Osteocyte (in vitro differentiated cells): ENCODE results near the gene FAM78A. TPM values are rescaled to one million over a fixed set of nuclear protein-coding genes. Genes with fewer than 3 reads are reported as not detected.

Source experiments
- DNase-seq: peaks from one replicate; pipeline ENCODE4 v3.0.0; 2021; ENCODE audit warnings: mixed read lengths; ENCODE audit not compliant: unreplicated experiment; ENCODE audit errors: extremely low spot score
- H3K27ac Mint-ChIP-seq: one replicate; pipeline ENCODE4 v1.8.0; 2021; ENCODE audit warnings: mild to moderate bottlenecking, mixed read lengths; ENCODE audit not compliant: unreplicated experiment
- H3K27me3 Mint-ChIP-seq: one replicate; pipeline ENCODE4 v1.8.0; 2021; ENCODE audit warnings: mixed read lengths; ENCODE audit not compliant: unreplicated experiment
- H3K36me3 Mint-ChIP-seq: one replicate; pipeline ENCODE4 v1.8.0; 2021; ENCODE audit warnings: mixed read lengths; ENCODE audit not compliant: unreplicated experiment
- H3K4me1 Mint-ChIP-seq: one replicate; pipeline ENCODE4 v1.8.0; 2021; ENCODE audit warnings: mixed read lengths; ENCODE audit not compliant: unreplicated experiment
- H3K4me3 Mint-ChIP-seq: one replicate; pipeline ENCODE4 v1.8.0; 2021; ENCODE audit warnings: mild to moderate bottlenecking, moderate library complexity, mixed read lengths; ENCODE audit not compliant: unreplicated experiment
- H3K9me3 Mint-ChIP-seq: one replicate; pipeline ENCODE4 v1.8.0; 2021; ENCODE audit warnings: mixed read lengths; ENCODE audit not compliant: unreplicated experiment
- long read RNA-seq: library from polyadenylated mRNA; unstranded; transcript quantifications from one replicate; pipeline ENCODE4 v2.0.0, GENCODE V29; 2021
- total RNA-seq: library from RNA; stranded (reverse); gene quantifications from 2 replicates; pipeline ENCODE4 v1.2.1, GENCODE V29; 2021
- TF ChIP-seq, protein P1 (sequence below): fragments of 200-600 bp; sonication (generic); IDR thresholded peaks from 2 replicates; pipeline ENCODE4 v1.5.0; 2021; ENCODE audit warnings: antibody characterized with exemption, mild to moderate bottlenecking, moderate library complexity

The FAM78A gene, protein sequence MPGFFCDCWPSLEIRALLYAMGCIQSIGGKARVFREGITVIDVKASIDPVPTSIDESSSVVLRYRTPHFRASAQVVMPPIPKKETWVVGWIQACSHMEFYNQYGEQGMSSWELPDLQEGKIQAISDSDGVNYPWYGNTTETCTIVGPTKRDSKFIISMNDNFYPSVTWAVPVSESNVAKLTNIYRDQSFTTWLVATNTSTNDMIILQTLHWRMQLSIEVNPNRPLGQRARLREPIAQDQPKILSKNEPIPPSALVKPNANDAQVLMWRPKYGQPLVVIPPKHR
- total RNA-seq: 1.0 and 1.1 TPM in 2 replicates
- long read RNA-seq: 0 reads

DNA sequence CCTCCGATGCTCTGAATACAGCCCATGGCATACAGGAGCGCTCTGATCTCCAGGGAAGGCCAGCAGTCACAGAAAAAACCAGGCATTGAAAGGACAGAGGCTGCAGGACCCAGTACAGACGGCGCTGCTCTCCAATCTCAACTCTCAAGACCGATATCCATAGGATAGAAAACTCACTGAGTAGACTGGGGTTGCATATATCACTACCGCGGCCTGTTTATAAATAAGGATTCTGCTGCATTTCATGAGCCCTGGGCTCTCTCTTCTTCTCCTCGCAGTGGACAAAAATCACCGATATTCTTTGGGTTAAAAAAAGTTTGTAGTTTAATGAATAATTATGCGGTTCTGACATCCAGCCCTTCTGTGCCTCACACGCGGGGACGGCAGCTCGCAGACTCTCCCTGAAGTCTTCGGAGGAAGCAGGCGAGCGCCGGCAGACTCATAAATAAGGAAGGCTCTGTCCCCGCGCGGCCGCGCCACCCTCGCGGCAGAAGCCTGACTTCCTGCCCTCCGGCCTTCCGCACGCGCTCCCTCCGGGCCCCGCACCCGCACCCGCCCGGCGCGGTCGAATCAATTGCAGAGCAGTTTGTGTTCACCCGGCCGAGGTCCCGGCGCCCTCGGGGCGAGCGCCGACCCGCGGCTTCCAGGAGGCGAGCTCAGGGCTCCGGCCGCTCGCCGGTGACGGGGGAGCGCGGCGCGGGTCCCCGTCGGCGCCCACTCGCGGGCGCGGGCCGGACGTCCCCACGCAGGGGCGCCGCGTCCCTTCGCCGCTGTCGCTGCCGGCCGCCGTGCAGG is at the start of gene FAM78A:
Gene FAM78A (minus strand): TSS at position 417 of the 795 bp plus-strand sequence. CDS start 331 bp downstream, at position 86.
- peak within 1 kb of the TSS; percentile 58 for H3K4me3 Mint-ChIP-seq

DNA sequence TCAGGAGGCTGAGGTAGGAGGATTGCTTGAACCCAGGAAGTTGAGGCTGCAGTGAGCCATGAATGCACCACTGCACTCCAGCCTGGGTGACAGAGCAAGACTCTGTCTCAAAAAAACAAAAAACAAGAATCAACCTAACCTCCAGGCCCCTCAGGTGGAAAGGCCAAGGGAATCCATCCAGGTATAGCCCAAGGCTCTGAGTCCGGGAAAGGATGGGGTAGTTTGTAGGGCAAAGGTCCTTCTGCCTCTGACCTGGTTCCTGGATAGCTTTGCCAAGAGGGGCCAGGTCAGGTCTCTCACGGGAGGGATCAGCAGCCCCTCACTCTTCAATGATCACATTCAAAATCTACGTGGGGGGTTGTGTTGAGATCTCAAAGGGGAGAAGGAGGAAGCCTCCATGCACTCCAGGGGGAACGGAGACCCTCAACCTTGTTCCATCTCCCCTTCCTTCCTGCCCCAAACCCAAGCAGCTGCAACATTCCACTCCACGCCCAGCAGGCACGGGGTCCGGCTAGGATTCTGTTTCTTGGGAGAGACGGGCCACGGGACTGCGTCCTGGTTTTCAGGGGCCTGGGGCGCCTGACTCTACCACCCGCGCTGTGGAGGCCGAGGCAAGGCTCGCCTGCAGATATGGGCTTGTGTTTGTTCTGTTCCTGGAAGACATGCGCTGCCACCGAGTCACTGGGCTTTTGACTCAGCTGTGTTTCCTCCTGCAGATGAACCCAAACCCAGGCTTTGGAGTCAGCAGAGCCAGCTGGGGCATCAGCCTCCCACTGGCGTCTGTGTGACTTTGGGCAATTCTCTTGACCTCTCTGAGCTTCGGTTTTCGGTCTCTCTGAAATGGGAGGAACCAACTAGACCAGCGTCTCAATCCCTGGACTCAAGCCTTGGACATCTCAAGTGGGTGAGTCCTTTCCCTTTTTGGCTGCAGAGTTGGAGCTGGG is 48.7 kb upstream of the FAM78A start:
- TF ChIP-seq, protein P1, sequence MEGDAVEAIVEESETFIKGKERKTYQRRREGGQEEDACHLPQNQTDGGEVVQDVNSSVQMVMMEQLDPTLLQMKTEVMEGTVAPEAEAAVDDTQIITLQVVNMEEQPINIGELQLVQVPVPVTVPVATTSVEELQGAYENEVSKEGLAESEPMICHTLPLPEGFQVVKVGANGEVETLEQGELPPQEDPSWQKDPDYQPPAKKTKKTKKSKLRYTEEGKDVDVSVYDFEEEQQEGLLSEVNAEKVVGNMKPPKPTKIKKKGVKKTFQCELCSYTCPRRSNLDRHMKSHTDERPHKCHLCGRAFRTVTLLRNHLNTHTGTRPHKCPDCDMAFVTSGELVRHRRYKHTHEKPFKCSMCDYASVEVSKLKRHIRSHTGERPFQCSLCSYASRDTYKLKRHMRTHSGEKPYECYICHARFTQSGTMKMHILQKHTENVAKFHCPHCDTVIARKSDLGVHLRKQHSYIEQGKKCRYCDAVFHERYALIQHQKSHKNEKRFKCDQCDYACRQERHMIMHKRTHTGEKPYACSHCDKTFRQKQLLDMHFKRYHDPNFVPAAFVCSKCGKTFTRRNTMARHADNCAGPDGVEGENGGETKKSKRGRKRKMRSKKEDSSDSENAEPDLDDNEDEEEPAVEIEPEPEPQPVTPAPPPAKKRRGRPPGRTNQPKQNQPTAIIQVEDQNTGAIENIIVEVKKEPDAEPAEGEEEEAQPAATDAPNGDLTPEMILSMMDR: no peak
- no peak for DNase-seq
- Mint-ChIP-seq H3K27me3 (no peaks in the 10 kb centered on the region), H3K27ac (no peak overlapping the region), H3K4me3 (no peak overlapping the region), H3K36me3 (peaks cover 2% of the 10 kb centered on the region), H3K4me1 (peaks cover 8% of the 10 kb centered on the region), H3K9me3 (no peaks in the 10 kb centered on the region)

More for the DNA sequence above, at the start of gene FAM78A:
- Mint-ChIP-seq H3K27ac (no peak within 1 kb of the TSS), H3K4me1 (peaks cover 4% of the 10 kb centered on the region), H3K27me3 (peaks cover 12% of the 10 kb centered on the region), H3K36me3 (no peaks in the 10 kb centered on the region), H3K9me3 (no peaks in the 10 kb centered on the region)
- no peak for DNase-seq
- TF ChIP-seq, protein P1: no peak

DNA sequence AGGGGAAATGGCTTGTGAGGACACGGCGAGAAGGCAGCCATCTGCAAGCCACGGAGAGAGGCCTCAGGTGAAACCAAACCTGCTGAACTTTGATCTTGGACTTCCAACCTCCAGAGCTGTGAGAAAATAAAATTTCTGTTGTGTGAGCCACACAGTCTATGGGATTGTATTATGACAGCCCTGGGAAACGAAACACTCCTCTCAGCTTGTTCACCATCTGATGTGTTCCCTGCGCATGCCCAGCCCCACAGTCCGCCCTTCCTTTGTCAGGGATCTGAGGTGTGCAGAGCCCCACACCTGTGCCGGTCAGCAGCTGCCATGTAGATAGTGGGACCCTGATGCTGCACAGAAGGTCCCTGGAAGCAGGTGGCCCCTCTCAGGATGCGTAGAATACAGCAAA is 47.3 kb upstream of the FAM78A start:
- TF ChIP-seq, protein P1: no peak
- no peaks in the 10 kb centered on the region for H3K9me3 Mint-ChIP-seq
- H3K4me1 Mint-ChIP-seq: peaks cover 8% of the 10 kb centered on the region
- H3K27ac Mint-ChIP-seq: no peak overlapping the region
- no peaks in the 10 kb centered on the region for H3K36me3 Mint-ChIP-seq
- no peak overlapping the region for H3K4me3 Mint-ChIP-seq
- no peak for DNase-seq
- H3K27me3 Mint-ChIP-seq: peaks cover 3% of the 10 kb centered on the region

DNA sequence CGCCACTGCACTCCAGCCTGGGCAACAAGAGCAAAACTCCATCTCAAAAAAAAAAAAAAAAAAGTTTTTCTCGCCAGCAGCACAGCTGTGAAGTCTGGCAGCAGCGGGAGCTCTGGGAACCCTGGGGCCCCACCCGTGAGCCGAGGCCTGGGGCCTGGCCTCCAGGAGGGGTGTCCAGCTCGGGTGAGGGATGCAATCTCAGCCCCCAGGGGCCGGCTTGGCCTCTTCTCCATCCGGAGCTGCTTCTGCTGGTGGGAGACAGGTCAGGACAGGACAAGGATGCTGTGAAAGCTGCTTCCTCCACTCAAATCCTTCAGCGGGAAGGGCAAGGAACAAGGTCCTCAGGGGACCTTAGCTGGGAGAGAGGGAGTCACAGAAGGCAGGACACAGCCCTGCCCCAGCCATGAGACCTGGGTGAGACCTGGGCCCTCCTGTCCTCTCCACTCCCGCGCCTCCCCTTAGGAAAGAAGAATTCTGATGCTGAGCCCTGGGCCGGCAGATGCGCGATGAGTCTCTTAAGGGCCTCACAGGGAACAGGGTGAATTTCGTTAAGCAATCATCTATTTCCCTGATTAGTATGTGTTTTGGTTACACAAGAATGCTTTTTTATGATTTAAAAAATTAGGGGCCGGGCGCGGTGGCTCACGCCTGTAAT is 43.8 kb upstream of the FAM78A start:
- DNase-seq: no peak
- no peak overlapping the region for H3K4me3 Mint-ChIP-seq
- no peaks in the 10 kb centered on the region for H3K9me3 Mint-ChIP-seq
- no peak overlapping the region for H3K27ac Mint-ChIP-seq
- TF ChIP-seq, protein P1: no peak
- H3K36me3 Mint-ChIP-seq: no peaks in the 10 kb centered on the region
- no peaks in the 10 kb centered on the region for H3K4me1 Mint-ChIP-seq
- peaks cover 7% of the 10 kb centered on the region for H3K27me3 Mint-ChIP-seq
